OCI-LY3 (cell line): Measurements from ENCODE around the gene CTDP1.

Source experiments
- EZH2phosphoT487 ChIP-seq: fragments of 200-600 bp; shearing (Covaris generic); IDR thresholded peaks from 2 replicates; pipeline ENCODE4 v1.6.1; 2018; ENCODE audit warnings: antibody characterized with exemption, mixed run types, low read depth
- TF ChIP-seq, protein P1 (sequence below): fragments of 200-600, 300-600 bp; sonication (generic); IDR thresholded peaks from 2 replicates; pipeline ENCODE4 v1.5.1; 2014; ENCODE audit warnings: antibody characterized with exemption, low read length, low read depth

DNA sequence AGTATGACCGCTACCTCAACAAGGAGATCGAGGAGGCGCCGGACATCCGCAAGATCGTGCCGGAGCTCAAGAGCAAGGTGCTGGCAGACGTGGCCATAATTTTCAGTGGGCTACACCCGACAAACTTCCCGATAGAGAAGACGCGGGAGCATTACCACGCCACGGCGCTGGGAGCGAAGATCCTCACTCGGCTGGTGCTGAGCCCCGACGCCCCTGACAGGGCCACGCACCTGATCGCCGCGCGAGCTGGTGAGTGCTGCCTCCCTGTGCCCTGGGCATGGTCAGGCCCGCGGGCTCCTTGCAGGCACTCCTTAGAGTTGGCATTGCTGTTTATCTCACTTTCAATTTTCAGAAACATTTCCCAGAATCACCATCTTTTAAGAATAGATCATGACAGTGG is 35.7 kb downstream of the CTDP1 start:
- TF ChIP-seq, protein P1, sequence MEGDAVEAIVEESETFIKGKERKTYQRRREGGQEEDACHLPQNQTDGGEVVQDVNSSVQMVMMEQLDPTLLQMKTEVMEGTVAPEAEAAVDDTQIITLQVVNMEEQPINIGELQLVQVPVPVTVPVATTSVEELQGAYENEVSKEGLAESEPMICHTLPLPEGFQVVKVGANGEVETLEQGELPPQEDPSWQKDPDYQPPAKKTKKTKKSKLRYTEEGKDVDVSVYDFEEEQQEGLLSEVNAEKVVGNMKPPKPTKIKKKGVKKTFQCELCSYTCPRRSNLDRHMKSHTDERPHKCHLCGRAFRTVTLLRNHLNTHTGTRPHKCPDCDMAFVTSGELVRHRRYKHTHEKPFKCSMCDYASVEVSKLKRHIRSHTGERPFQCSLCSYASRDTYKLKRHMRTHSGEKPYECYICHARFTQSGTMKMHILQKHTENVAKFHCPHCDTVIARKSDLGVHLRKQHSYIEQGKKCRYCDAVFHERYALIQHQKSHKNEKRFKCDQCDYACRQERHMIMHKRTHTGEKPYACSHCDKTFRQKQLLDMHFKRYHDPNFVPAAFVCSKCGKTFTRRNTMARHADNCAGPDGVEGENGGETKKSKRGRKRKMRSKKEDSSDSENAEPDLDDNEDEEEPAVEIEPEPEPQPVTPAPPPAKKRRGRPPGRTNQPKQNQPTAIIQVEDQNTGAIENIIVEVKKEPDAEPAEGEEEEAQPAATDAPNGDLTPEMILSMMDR, result no peak
- TF ChIP-seq EZH2phosphoT487, result no peak
